Heart right ventricle (tissue), 16 donors: ENCODE results near the gene RHOU. TPM values are rescaled to one million over a fixed set of nuclear protein-coding genes. Genes with fewer than 3 reads are reported as not detected.

Experiments
- ATAC-seq, 8 donors: fragments of 200-7000 bp; cut with Tn5 transposase; one replicate each; pipeline ENCODE4 v1.9.1; 2020; ENCODE audit warnings: mild to moderate bottlenecking in 8 of 8, moderate library complexity in 8 of 8, moderate number of reproducible peaks in 1 of 8
- DNase-seq, 2 donors: peaks; one replicate each; pipeline ENCODE4 v3.0.0-alpha.2; 2020
- H3K27ac ChIP-seq, 10 donors: fragments of 200-600 bp; sonication (generic) in 2 of 10; one replicate each; pipeline versions ENCODE4 v1.5.0 to v1.8.0; 2020 to 2022; ENCODE audit warnings: mild to moderate bottlenecking in 3 of 10
- H3K27me3 ChIP-seq, 7 donors: fragments of 200-600 bp; one replicate each; pipeline ENCODE4 v1.8.0; 2021 to 2022; ENCODE audit warnings: mild to moderate bottlenecking in 2 of 7
- H3K36me3 ChIP-seq, 9 donors: fragments of 200-600 bp; sonication (generic) in 1 of 9; one replicate each; pipeline versions ENCODE4 v1.5.0 to v1.8.0; 2020 to 2022; ENCODE audit warnings: mild to moderate bottlenecking in 2 of 9
- H3K4me1 ChIP-seq, 9 donors: fragments of 200-600 bp; sonication (generic) in 1 of 9; one replicate each; pipeline versions ENCODE4 v1.5.0 to v1.8.0; 2020 to 2022; ENCODE audit warnings: mild to moderate bottlenecking in 4 of 9
- H3K4me3 ChIP-seq, 10 donors: fragments of 200-600 bp; sonication (generic) in 2 of 10; one replicate each; pipeline versions ENCODE4 v1.5.0 to v1.8.0; 2020 to 2022; ENCODE audit warnings: mild to moderate bottlenecking in 7 of 10, moderate library complexity in 2 of 10
- H3K9me3 ChIP-seq, 11 donors: fragments of 200-600 bp in 10 of 11; sonication (generic) in 2 of 11; one replicate each; pipeline versions ENCODE4 v1.5.0 to v1.8.0; 2013 to 2022; ENCODE audit warnings: mild to moderate bottlenecking in 2 of 11, control low read depth in 1 of 11, moderate library complexity in 1 of 11
- CTCF ChIP-seq, 9 donors: fragments of 200-600 bp; sonication (generic) in 2 of 9; IDR thresholded peaks; one replicate each; pipeline versions ENCODE4 v1.5.0 to v1.8.0; 2021 to 2022; ENCODE audit warnings: antibody characterized with exemption in 9 of 9, mild to moderate bottlenecking in 5 of 9, moderate library complexity in 1 of 9
- WGBS, 2 donors: extraction: QIAGEN DNeasy Blood & Tissue Kit; methylation state at CpG; one replicate each; pipeline ENCODE4 v1.1.7; 2013; ENCODE audit warnings: inconsistent platforms in 1 of 2; 5-methylcytosine and 5-hydroxymethylcytosine counted together
- intact Hi-C, 10 donors: fragments of 100-400 bp; cut with DNase I; formaldehyde crosslinking; loops; one replicate each; pipeline versions ENCODE4 v1.11.1 to v1.14.2; 2022
- polyA plus RNA-seq, 2 donors: library from polyadenylated mRNA; stranded (reverse); fragments of 200-250 nt; gene quantifications; one replicate each; pipeline ENCODE4 v1.2.3, GENCODE V29; 2013
- total RNA-seq, 10 donors: library from RNA; stranded (reverse); fragmentation: NEBNext Ultra II Directional in 3 of 10; extraction: Animal tissue kit (Norgen Biotek cat#: 25700) in 3 of 10; gene quantifications; one replicate each; pipeline versions ENCODE4 v1.2.1 to v1.2.4, GENCODE V29; 2021 to 2023
- donor health status: Arrhythmogenic right ventricular cardiomyopathy.
- donor health status: ischemic (EF 13 %, LVEDD 7.1; RV severe dilation, severe dysfunction).
- donor health status: healthy with polysubstance abuse.
- donor health status: DM: no; HTN: yes; CAD: no.
- donor health status: DM: no; HTN: no; CAD: no.
- donor health status: ischemic (EF 25% LVEDD 6.9; RV normal size, moderate dysfunction).
- donor health status: ischemic (EF 25% LVEDD 5.7; RV mildly dilated, moderate dysfunction).
- donor health status: healthy.
- donor health status: DM: yes; HTN: yes; CAD: no.
- donor health status: Ischemic cardiomyopathy.
- donor health status: ischemic (EF 35%, LVEDD 5.7; RV mildly dilated, moderate dysfunction).
- donor health status: nonischemic (EF 11% LVEDD 7.7; RV severe dilation, severe dysfunction).
- donor health status: DM: yes; HTN: yes; CAD: no.
- donor health status: PGD.
- donor health status: ischemic (EF 29% LVEDD 5.4; RV normal size, mild dysfunction).
- donor health status: nonischemic (EF 23%, LVEDD 6.1; RV moderate dilation, normal function).

RHOU gene
- total and polyA plus RNA-seq, 12 donors = 1.00 to 10.8 (median 3.3) TPM

GRCh38 chr1:228794173-228794572 lies 58.9 kb downstream of the RHOU start:
- intact Hi-C loops = no loop called here
- peaks cover 0 to 32% (median 0%) of the 10 kb centered on the region in 7 donors for H3K27me3 ChIP-seq

GRCh38 chr1:228794810-228795209 lies 59.5 kb downstream of the RHOU start:
- Histone ChIP-seq H3K27ac (no peak overlapping the region), H3K4me1 (peaks cover 0 to 4% (median 0%) of the 10 kb centered on the region in 9 donors), H3K36me3 (no peaks in the 10 kb centered on the region), H3K27me3 (peaks cover 0 to 27% (median 0%) of the 10 kb centered on the region in 7 donors), H3K4me3 (no peak overlapping the region), H3K9me3 (peaks cover 0 to 9% (median 0%) of the 10 kb centered on the region in 11 donors)
- TF ChIP-seq CTCF (IDR thresholded peaks at IDR 0.05) = no peak
- intact Hi-C loops = no loop called here
- DNase-seq = no peak
- no peak for ATAC-seq
- WGBS, 2 donors = 60 to 73% methylated on average over 5 of the region's 5 CpGs

More at GRCh38 chr1:228794173-228794572, 58.9 kb downstream of the RHOU start:
- H3K9me3 ChIP-seq = peaks cover 0 to 9% (median 0%) of the 10 kb centered on the region in 11 donors
- H3K4me3 ChIP-seq = no peak overlapping the region
- no peak overlapping the region for H3K27ac ChIP-seq
- WGBS, 2 donors = 86 to 88% methylated on average over 1 of the region's 1 CpG
- TF ChIP-seq CTCF (IDR thresholded peaks at IDR 0.05) = no peak
- peaks cover 0 to 4% (median 0%) of the 10 kb centered on the region in 9 donors for H3K4me1 ChIP-seq
- DNase-seq (no peak), ATAC-seq (no peak)
- H3K36me3 ChIP-seq = no peaks in the 10 kb centered on the region

GRCh38 chr1:228795596-228795995 lies 60.3 kb downstream of the RHOU start:
- TF ChIP-seq CTCF (IDR thresholded peaks at IDR 0.05) = no peak
- H3K27me3 ChIP-seq = peaks cover 0 to 19% (median 0%) of the 10 kb centered on the region in 7 donors
- ATAC-seq (no peak), DNase-seq (no peak)
- H3K27ac ChIP-seq = no peak overlapping the region
- peaks cover 0 to 9% (median 0%) of the 10 kb centered on the region in 11 donors for H3K9me3 ChIP-seq
- no peaks in the 10 kb centered on the region for H3K36me3 ChIP-seq
- H3K4me3 ChIP-seq = no peak overlapping the region
- intact Hi-C loops = no loop called here
- peaks cover 0 to 4% (median 0%) of the 10 kb centered on the region in 9 donors for H3K4me1 ChIP-seq
- WGBS, 2 donors = 69 to 81% methylated on average over 4 of the region's 4 CpGs

Other genes starting within 250 kb of the RHOU start
- 10 to 100 TPM; 79.1 to 99.7 (median 89.9) TPM for gene RNF187, start 248.1 kb upstream of the RHOU start, total RNA-seq
- 10 to 100 TPM; 18.9 to 37.2 TPM for gene RNF187, start 248.1 kb upstream of the RHOU start, polyA plus RNA-seq